Keratinocyte (primary cell): ENCODE data around the gene ARHGDIA. TPM values are rescaled to one million over a fixed set of nuclear protein-coding genes. Genes with fewer than 3 reads are reported as not detected.

ENCODE experiments used
- DNase-seq: peaks from one replicate; pipeline ENCODE4 v3.0.0-alpha.2; 2011; ENCODE audit warnings: low read depth, missing footprints, low spot score
- FAIRE-seq: peaks from 2 replicates; lab custom pipeline; 2011; peaks lifted over from hg19 to GRCh38; lab: Jason Lieb, UNC
- H2AFZ ChIP-seq: 2 replicates; pipeline ENCODE4 v1.6.0; 2012; ENCODE audit warnings: low read length, control low read depth, inconsistent platforms; ENCODE audit not compliant: control insufficient read depth
- H3K27ac ChIP-seq: 2 replicates; pipeline ENCODE4 v1.5.1; 2011; ENCODE audit warnings: low read length; ENCODE audit not compliant: control insufficient read depth, insufficient read depth
- H3K27me3 ChIP-seq: 3 replicates; pipeline ENCODE4 v1.6.0; 2011; ENCODE audit warnings: low read length; ENCODE audit not compliant: control insufficient read depth, insufficient read depth; ENCODE audit errors: extremely low read depth
- H3K36me3 ChIP-seq, 2 experiments: 2 replicates in 1 of 2; 3 replicates in 1 of 2; pipeline ENCODE4 v1.5.1; 2011; ENCODE audit warnings: low read length in 2 of 2, mild to moderate bottlenecking in 1 of 2; ENCODE audit not compliant: control insufficient read depth in 2 of 2, insufficient read depth in 2 of 2; ENCODE audit errors: extremely low read depth in 1 of 2
- H3K4me1 ChIP-seq: 3 replicates; pipeline ENCODE4 v1.5.1; 2011; ENCODE audit warnings: low read length; ENCODE audit not compliant: control insufficient read depth, insufficient read depth; ENCODE audit errors: extremely low read depth
- H3K4me2 ChIP-seq: 3 replicates; pipeline ENCODE4 v1.6.0; 2011; ENCODE audit warnings: low read depth, low read length; ENCODE audit not compliant: control insufficient read depth, insufficient read depth; ENCODE audit errors: extremely low read depth
- H3K4me3 ChIP-seq, 3 experiments: fragments of 200-600 bp in 1 of 3; sonication (generic) in 1 of 3; 2 replicates in 2 of 3; 3 replicates in 1 of 3; pipeline ENCODE4 v1.5.1; 2011 to 2016; ENCODE audit warnings: low read length in 3 of 3, mild to moderate bottlenecking in 3 of 3, control low read depth in 2 of 3, inconsistent platforms in 1 of 3, low read depth in 1 of 3, mixed read lengths in 1 of 3, mixed run types in 1 of 3, moderate library complexity in 1 of 3; ENCODE audit not compliant: control insufficient read depth in 2 of 3, insufficient read depth in 2 of 3; ENCODE audit errors: extremely low read depth in 1 of 3
- H3K79me2 ChIP-seq: 2 replicates; pipeline ENCODE4 v1.6.0; 2012; ENCODE audit warnings: low read length; ENCODE audit not compliant: control insufficient read depth, insufficient read depth
- H3K9ac ChIP-seq: 3 replicates; pipeline ENCODE4 v1.6.0; 2011; ENCODE audit warnings: low read length; ENCODE audit not compliant: control insufficient read depth, insufficient read depth; ENCODE audit errors: extremely low read depth
- H3K9me1 ChIP-seq: 3 replicates; pipeline ENCODE4 v1.6.0; 2011; ENCODE audit warnings: low read length; ENCODE audit not compliant: control insufficient read depth, insufficient read depth; ENCODE audit errors: extremely low read depth
- H3K9me3 ChIP-seq: 2 replicates; pipeline ENCODE4 v1.5.1; 2012; ENCODE audit warnings: low read depth, low read length; ENCODE audit not compliant: control insufficient read depth
- H4K20me1 ChIP-seq: 3 replicates; pipeline ENCODE4 v1.6.0; 2011; ENCODE audit warnings: low read length; ENCODE audit not compliant: control insufficient read depth, insufficient read depth; ENCODE audit errors: extremely low read depth
- CTCF ChIP-seq, 3 experiments: IDR thresholded peaks in 1 of 3; conservative IDR thresholded peaks in 1 of 3; optimal IDR thresholded peaks in 1 of 3; 2 replicates in 2 of 3; 3 replicates in 1 of 3; pipeline versions ENCODE3 to v1.5.1; 2011; ENCODE audit warnings: low read length in 3 of 3, mild to moderate bottlenecking in 3 of 3, moderate library complexity in 2 of 3, control low read depth in 1 of 3, inconsistent platforms in 1 of 3; ENCODE audit not compliant: insufficient read depth in 2 of 3; ENCODE audit errors: extremely low read depth in 1 of 3
- EZH2 ChIP-seq: IDR thresholded peaks from one replicate; pipeline ENCODE4 v1.6.1; 2012; ENCODE audit warnings: inconsistent platforms, mild to moderate bottlenecking, low read length, moderate library complexity
- dilution Hi-C: fragments of 300-500 bp; cut with MboI; formaldehyde crosslinking; loops from one replicate; pipeline ENCODE4 v1.7.0; 2020; ENCODE audit warnings: low sequenced_read_pairs; ENCODE audit not compliant: extremely low pct_ligation_motif_present
- polyA plus RNA-seq, 5 experiments: library from polyadenylated mRNA; depleted of rRNA in 3 of 5; stranded (reverse) in 3 of 5; stranded (forward) in 1 of 5; unstranded in 1 of 5; fragments of >200 nt; gene quantifications; 1 replicate in 1 of 5; 2 replicates in 3 of 5; 3 replicates in 1 of 5; pipeline versions ENCODE4 v1.2.1 to v1.2.3, GENCODE V29; 2011 to 2012; ENCODE audit warnings: missing spikeins in 2 of 5, low read depth in 1 of 5, low replicate concordance in 1 of 5

Gene ARHGDIA
- polyA plus RNA-seq, 1 donor (not counting 4 experiments of a cell fraction or from before 2014, with no cell fraction given) = 65.7 TPM

GRCh38 chr17:81900181-81900820 is 29.2 kb upstream of the ARHGDIA start:
- Histone ChIP-seq H3K9me1 (no peaks in the 10 kb centered on the region), H3K4me3 (no peak overlapping the region), H3K27ac (no peak overlapping the region), H4K20me1 (peaks cover 14% of the 10 kb centered on the region), H3K27me3 (no peaks in the 10 kb centered on the region), H3K36me3 (peaks cover 17 to 35% of the 10 kb centered on the region in 2 experiments), H2AFZ (no peak overlapping the region), H3K9me3 (no peaks in the 10 kb centered on the region), H3K4me2 (no peak overlapping the region), H3K9ac (no peak overlapping the region), H3K4me1 (peaks cover 35% of the 10 kb centered on the region), H3K79me2 (no peaks in the 10 kb centered on the region)
- FAIRE-seq = no peak
- no peak for DNase-seq
- TF ChIP-seq EZH2 (no peak), CTCF (optimal IDR thresholded peaks at IDR 0.05 in 1 of 3, IDR thresholded peaks at IDR 0.05 in 1 of 3, conservative IDR thresholded peaks at IDR 0.05 in 1 of 3; ENCODE audit: extremely low read depth in 1 of 3, insufficient read depth in 2 of 3, low read length in 3 of 3) (no peak)
- dilution Hi-C loops = no loop called here

GRCh38 chr17:81899514-81900166 is 28.5 kb upstream of the ARHGDIA start:
- dilution Hi-C loops = no loop called here
- Histone ChIP-seq H3K79me2 (no peaks in the 10 kb centered on the region), H3K36me3 (peaks cover 17 to 36% of the 10 kb centered on the region in 2 experiments), H4K20me1 (peaks cover 14% of the 10 kb centered on the region), H3K4me1 (peaks cover 35% of the 10 kb centered on the region), H3K27me3 (no peaks in the 10 kb centered on the region), H3K4me2 (no peak overlapping the region), H2AFZ (no peak overlapping the region), H3K9me1 (no peaks in the 10 kb centered on the region), H3K9ac (no peak overlapping the region), H3K9me3 (no peaks in the 10 kb centered on the region), H3K4me3 (no peak overlapping the region), H3K27ac (no peak overlapping the region)
- DNase-seq = no peak
- TF ChIP-seq EZH2 = no peak
- no peak for TF ChIP-seq CTCF (optimal IDR thresholded peaks at IDR 0.05 in 1 of 3, IDR thresholded peaks at IDR 0.05 in 1 of 3, conservative IDR thresholded peaks at IDR 0.05 in 1 of 3; ENCODE audit: extremely low read depth in 1 of 3, insufficient read depth in 2 of 3, low read length in 3 of 3)
- no peak for FAIRE-seq
